ENCODE results near the gene SPAST.

Gene SPAST

GRCh38 chr2:32074134-32074506 is 10.8 kb downstream of the SPAST start:
- no peak for TF ChIP-seq CTCF (IDR thresholded peaks at IDR 0.05; ENCODE audit: insufficient read depth, missing control alignments)
- FAIRE-seq (no peak), DNase-seq (ENCODE audit: insufficient read length, low spot score) (no peak)

GRCh38 chr2:32095671-32096070 is 32.3 kb downstream of the SPAST start:
- no peak for TF ChIP-seq CTCF (IDR thresholded peaks at IDR 0.05; ENCODE audit: insufficient read depth, missing control alignments)
- FAIRE-seq (no peak), DNase-seq (ENCODE audit: insufficient read length, low spot score) (no peak)

- TF ChIP-seq CTCF (IDR thresholded peaks at IDR 0.05; ENCODE audit: insufficient read depth, missing control alignments): no peak
- FAIRE-seq: no peak
- no peak for DNase-seq (ENCODE audit: insufficient read length, low spot score)
Observed at GRCh38 chr2:32108111-32108510, 44.8 kb downstream of the SPAST start.

- no peak for DNase-seq (ENCODE audit: insufficient read length, low spot score)
- TF ChIP-seq CTCF (IDR thresholded peaks at IDR 0.05; ENCODE audit: insufficient read depth, missing control alignments): no peak
- no peak for FAIRE-seq
Observed at GRCh38 chr2:32118055-32118454, 54.7 kb downstream of the SPAST start.

GRCh38 chr2:32119161-32119560 is 55.8 kb downstream of the SPAST start:
- TF ChIP-seq CTCF (IDR thresholded peaks at IDR 0.05; ENCODE audit: insufficient read depth, missing control alignments): no peak
- FAIRE-seq (no peak), DNase-seq (ENCODE audit: insufficient read length, low spot score) (no peak)

- no peak for TF ChIP-seq CTCF (IDR thresholded peaks at IDR 0.05; ENCODE audit: insufficient read depth, missing control alignments)
- FAIRE-seq (no peak), DNase-seq (ENCODE audit: insufficient read length, low spot score) (no peak)
Observed at GRCh38 chr2:32124660-32125059, 61.3 kb downstream of the SPAST start.

GRCh38 chr2:32128636-32129035 is 65.3 kb downstream of the SPAST start:
- FAIRE-seq (no peak), DNase-seq (ENCODE audit: insufficient read length, low spot score) (no peak)

More at GRCh38 chr2:32128636-32129035, 65.3 kb downstream of the SPAST start:
- TF ChIP-seq CTCF (IDR thresholded peaks at IDR 0.05; ENCODE audit: insufficient read depth, missing control alignments): no peak
